Hepatocyte (in vitro differentiated cells): ENCODE results near the gene EML6. TPM values are rescaled to one million over a fixed set of nuclear protein-coding genes. Genes with fewer than 3 reads are reported as not detected.

Experiments used
- DNase-seq: peaks from one replicate; pipeline ENCODE4 v3.0.0-alpha.2; 2016; ENCODE audit warnings: low spot score
- H2AFZ ChIP-seq: fragments of 200-600 bp; sonication (generic); 2 replicates; pipeline ENCODE4 v1.6.0; 2016; ENCODE audit warnings: antibody characterized with exemption, mild to moderate bottlenecking
- H3K27ac ChIP-seq: fragments of 200-600 bp; sonication (generic); 2 replicates; pipeline ENCODE4 v1.5.1; 2016; ENCODE audit warnings: mild to moderate bottlenecking
- H3K27me3 ChIP-seq: fragments of 200-600 bp; sonication (generic); 2 replicates; pipeline ENCODE4 v1.6.1; 2016
- H3K36me3 ChIP-seq: fragments of 200-600 bp; sonication (generic); replicated peaks from 2 replicates; pipeline ENCODE4 v1.5.1; 2016; ENCODE audit warnings: low read depth; ENCODE audit not compliant: insufficient read depth
- H3K4me1 ChIP-seq: fragments of 200-600 bp; sonication (generic); 2 replicates; pipeline ENCODE4 v1.5.1; 2016; ENCODE audit warnings: mild to moderate bottlenecking, moderate library complexity; ENCODE audit not compliant: insufficient read depth
- H3K4me2 ChIP-seq: fragments of 200-600 bp; sonication (generic); 2 replicates; pipeline ENCODE4 v1.6.0; 2016
- H3K4me3 ChIP-seq: fragments of 200-600 bp; sonication (generic); 2 replicates; pipeline ENCODE4 v1.5.1; 2016; ENCODE audit warnings: mild to moderate bottlenecking
- H3K79me2 ChIP-seq: fragments of 200-600 bp; sonication (generic); 2 replicates; pipeline ENCODE4 v1.6.0; 2017; ENCODE audit warnings: mild to moderate bottlenecking
- H3K9me2 ChIP-seq: fragments of 200-600 bp; sonication (generic); replicated peaks from 2 replicates; pipeline ENCODE4 v1.6.0; 2017; ENCODE audit warnings: mild to moderate bottlenecking; ENCODE audit not compliant: insufficient read depth
- H3K9me3 ChIP-seq: fragments of 200-600 bp; sonication (generic); 2 replicates; pipeline ENCODE4 v1.5.1; 2016; ENCODE audit warnings: low read depth, mild to moderate bottlenecking
- H4K20me1 ChIP-seq: fragments of 200-600 bp; sonication (generic); 2 replicates; pipeline ENCODE4 v1.6.0; 2016; ENCODE audit warnings: mild to moderate bottlenecking; ENCODE audit not compliant: insufficient read depth, poor library complexity, severe bottlenecking
- CTCF ChIP-seq: fragments of 200-600 bp; sonication (generic); IDR thresholded peaks from 2 replicates; pipeline ENCODE4 v1.5.1; 2016; ENCODE audit warnings: antibody characterized with exemption, mild to moderate bottlenecking; ENCODE audit not compliant: poor library complexity
- EZH2 ChIP-seq: fragments of 200-600 bp; sonication (generic); IDR thresholded peaks from 2 replicates; pipeline ENCODE4 v1.6.1; 2016; ENCODE audit warnings: antibody characterized with exemption, mild to moderate bottlenecking, borderline replicate concordance
- EZH2phosphoT487 ChIP-seq: fragments of 200-600 bp; sonication (generic); IDR thresholded peaks from one replicate; pipeline ENCODE4 v1.6.1; 2018; ENCODE audit warnings: antibody characterized with exemption, mild to moderate bottlenecking, low read depth, moderate library complexity; ENCODE audit not compliant: unreplicated experiment, severe bottlenecking
- WGBS: methylation state at CpG from one replicate; pipeline ENCODE4 v1.1.6; 2016; ENCODE audit warnings: low lambda C conversion rate; ENCODE audit errors: missing lambda C conversion rate; 5-methylcytosine and 5-hydroxymethylcytosine counted together
- polyA plus RNA-seq: library from polyadenylated mRNA; unstranded; fragments of >200 nt; fragmentation: Nextera tagmentation; extraction: Ambion mirVana; gene quantifications from 2 replicates; pipeline ENCODE4 v1.2.1, GENCODE V29; 2016
- total RNA-seq: library from RNA; depleted of rRNA; stranded (reverse); fragments of >200 nt; gene quantifications from 2 replicates; pipeline ENCODE4 v1.2.3, GENCODE V29; 2014

EML6 gene
- total and polyA plus RNA-seq, 2 experiments from 2014 or later, result 1.9 to 4.0 TPM

- no peaks in the 10 kb centered on the region for H3K9me3 ChIP-seq
- H3K27me3 ChIP-seq, result no peaks in the 10 kb centered on the region
- no peak overlapping the region for H3K4me2 ChIP-seq
- H3K9me2 ChIP-seq, result no peaks in the 10 kb centered on the region
- 93% methylated on average over 6 of the region's 6 CpGs for WGBS
- no peak overlapping the region for H3K27ac ChIP-seq
- DNase-seq, result no peak
- H3K4me3 ChIP-seq, result no peak overlapping the region
- no peaks in the 10 kb centered on the region for H4K20me1 ChIP-seq
- TF ChIP-seq EZH2, result no peak
- no peak for TF ChIP-seq EZH2phosphoT487
- no peak for TF ChIP-seq CTCF
- no peaks in the 10 kb centered on the region for H3K4me1 ChIP-seq
- no peaks in the 10 kb centered on the region for H3K79me2 ChIP-seq
- no peaks in the 10 kb centered on the region for H3K36me3 ChIP-seq
- H2AFZ ChIP-seq, result no peak overlapping the region
Measured at GRCh38 chr2:54949431-54949830, 226.0 kb downstream of the EML6 start.

DNA sequence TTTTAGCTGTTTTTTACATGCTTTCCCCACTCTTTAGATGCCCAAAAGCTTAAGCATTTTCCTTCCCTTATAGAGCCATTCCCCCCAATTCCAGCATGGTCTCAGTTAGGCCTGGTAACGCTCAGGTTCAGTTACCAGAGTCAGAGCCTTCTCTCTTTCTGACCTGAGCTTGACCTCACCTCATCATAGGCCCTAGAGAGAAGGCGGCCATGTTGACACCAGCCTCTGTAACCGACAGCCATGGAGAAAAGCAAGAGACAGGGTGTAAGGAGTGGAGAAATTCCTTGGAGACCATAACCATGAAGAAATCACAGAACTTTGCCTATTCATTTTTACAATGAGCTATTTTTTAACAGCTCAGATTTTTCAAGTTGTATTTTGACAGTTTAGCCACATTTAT, 227.3 kb downstream of the EML6 start:
- TF ChIP-seq EZH2 (no peak), CTCF (no peak), EZH2phosphoT487 (no peak)
- no peak overlapping the region for H3K4me2 ChIP-seq
- peaks cover 5% of the 10 kb centered on the region for H3K4me1 ChIP-seq
- H3K9me3 ChIP-seq, result no peaks in the 10 kb centered on the region
- no peaks in the 10 kb centered on the region for H3K79me2 ChIP-seq
- H3K27ac ChIP-seq, result no peak overlapping the region
- H3K9me2 ChIP-seq, result no peaks in the 10 kb centered on the region
- WGBS, result 88% methylated on average over 3 of the region's 3 CpGs
- H3K36me3 ChIP-seq, result no peaks in the 10 kb centered on the region
- H3K27me3 ChIP-seq, result no peaks in the 10 kb centered on the region
- DNase-seq, result no peak
- H4K20me1 ChIP-seq, result no peaks in the 10 kb centered on the region
- no peak overlapping the region for H3K4me3 ChIP-seq
- H2AFZ ChIP-seq, result no peak overlapping the region

- Histone ChIP-seq H3K9me2 (no peaks in the 10 kb centered on the region), H4K20me1 (no peaks in the 10 kb centered on the region), H3K4me3 (no peak overlapping the region), H3K27ac (no peak overlapping the region), H3K9me3 (no peaks in the 10 kb centered on the region), H2AFZ (no peak overlapping the region), H3K79me2 (no peaks in the 10 kb centered on the region), H3K4me1 (peaks cover 5% of the 10 kb centered on the region), H3K36me3 (no peaks in the 10 kb centered on the region), H3K4me2 (no peak overlapping the region), H3K27me3 (no peaks in the 10 kb centered on the region)
- WGBS, result 80% methylated on average over 5 of the region's 5 CpGs
- TF ChIP-seq EZH2 (no peak), CTCF (no peak), EZH2phosphoT487 (no peak)
- no peak for DNase-seq
Measured at GRCh38 chr2:54952425-54952824, 229.0 kb downstream of the EML6 start.

- Histone ChIP-seq H3K9me2 (no peaks in the 10 kb centered on the region), H3K9me3 (no peaks in the 10 kb centered on the region), H3K79me2 (no peaks in the 10 kb centered on the region), H4K20me1 (no peaks in the 10 kb centered on the region), H3K4me2 (no peak overlapping the region), H3K4me1 (peaks cover 5% of the 10 kb centered on the region), H3K27me3 (no peaks in the 10 kb centered on the region), H3K27ac (no peak overlapping the region), H2AFZ (no peak overlapping the region), H3K36me3 (no peaks in the 10 kb centered on the region), H3K4me3 (no peak overlapping the region)
- no peak for TF ChIP-seq EZH2
- TF ChIP-seq EZH2phosphoT487, result no peak
- no peak for DNase-seq
- 72% methylated on average over 9 of the region's 9 CpGs for WGBS
Measured at GRCh38 chr2:54952978-54953456, 229.6 kb downstream of the EML6 start.
